Fibroblast of the conjunctiva (primary cell): ENCODE results near the gene P2RY8.
"Not testable (repeated sequence)": the region's sequence is repeated elsewhere in the genome, so short reads cannot be mapped to it uniquely, and the experiment has no call there.

Experiments
- DNase-seq: peaks from one replicate; pipeline ENCODE4 v3.0.0-alpha.2; 2010; ENCODE audit warnings: low read depth

Gene P2RY8

GRCh38 chrX:1464041-1464970 lies 72.7 kb downstream of the P2RY8 start:
- DNase-seq: no peak

GRCh38 chrX:1463581-1463980 lies 73.4 kb downstream of the P2RY8 start:
- no peak for DNase-seq

- peak; percentile 28 for DNase-seq
These were observed 74.3 kb downstream of the P2RY8 start for GRCh38 chrX:1462596-1463251.

GRCh38 chrX:1462110-1462509 lies 74.9 kb downstream of the P2RY8 start:
- DNase-seq: no peak

- DNase-seq: no peak
These were observed 81.1 kb downstream of the P2RY8 start for GRCh38 chrX:1455948-1456280.

- peak; percentile 51 for DNase-seq
These were observed 82.8 kb downstream of the P2RY8 start for GRCh38 chrX:1453951-1454785.

- DNase-seq: no peak
These were observed 83.6 kb downstream of the P2RY8 start for GRCh38 chrX:1453395-1453783.

GRCh38 chrX:1452516-1453394 lies 84.2 kb downstream of the P2RY8 start, which contains the start of gene ASMTL:
Gene ASMTL (minus strand): TSS chrX:1452909. CDS start chrX:1452840, 69 bp downstream.
- peak; percentile 100 for DNase-seq

- no peak for DNase-seq
These were observed 85.1 kb downstream of the P2RY8 start for GRCh38 chrX:1451661-1452515.

GRCh38 chrX:1451251-1451660 lies 85.7 kb downstream of the P2RY8 start:
- DNase-seq: no peak

- DNase-seq: no peak
These were observed 86.4 kb downstream of the P2RY8 start for GRCh38 chrX:1450361-1451161.

- no peak for DNase-seq
These were observed 87.2 kb downstream of the P2RY8 start for GRCh38 chrX:1449823-1450149.

GRCh38 chrX:1449036-1449822 lies 87.8 kb downstream of the P2RY8 start:
- no peak for DNase-seq

GRCh38 chrX:1448573-1449001 lies 88.4 kb downstream of the P2RY8 start:
- not testable (repeated sequence) for DNase-seq

GRCh38 chrX:1447969-1448572 lies 88.9 kb downstream of the P2RY8 start:
- not testable (repeated sequence) for DNase-seq

- DNase-seq: not testable (repeated sequence)
These were observed 89.7 kb downstream of the P2RY8 start for GRCh38 chrX:1446984-1447968.
